Mucosa of descending colon (tissue), 3 donors: Measurements from ENCODE around the gene OR2M3. TPM values are rescaled to one million over a fixed set of nuclear protein-coding genes. Genes with fewer than 3 reads are reported as not detected.

ENCODE experiments used
- total RNA-seq, 3 donors: library from RNA; stranded (reverse); fragmentation: NEBNext Ultra II Directional in 2 of 3; extraction: Animal tissue kit (Norgen Biotek cat#: 25700) in 2 of 3; gene quantifications; one replicate each; pipeline versions ENCODE4 v1.2.1 to v1.2.4, GENCODE V29; 2021 to 2023
- donor health status: DM: no; HTN: no; CAD: no; lungs with moderate emphysema.
- donor health status: DM: no; HTN: no; CAD: no.
- donor health status: DM: no; HTN: yes; CAD: no.

OR2M3 gene
- total RNA-seq, 3 donors from 2014 or later = not detected

Other genes with a start within 250 kb of the OR2M3 start
- gene OR2L8, start 248.4 kb upstream of the OR2M3 start, total RNA-seq = not detected
- not detected for gene OR2AK2, start 232.0 kb upstream of the OR2M3 start, total RNA-seq
- not detected for gene OR2L5, start 183.6 kb upstream of the OR2M3 start, total RNA-seq
- gene OR2L2, start 167.2 kb upstream of the OR2M3 start, total RNA-seq = under 1 TPM; 0.07 to 0.19 (median 0.09) TPM
- gene OR2L3, start 150.4 kb upstream of the OR2M3 start, total RNA-seq = not detected
- gene OR2L13, start 102.1 kb upstream of the OR2M3 start, total RNA-seq = under 1 TPM in 1 of 3 donors, not detected in 2; 0.19 TPM
- gene OR2M5, start 52.1 kb upstream of the OR2M3 start, total RNA-seq = not detected
- gene OR2M2, start 22.4 kb upstream of the OR2M3 start, total RNA-seq = not detected
- gene OR2M4, start 34.2 kb downstream of the OR2M3 start, total RNA-seq = not detected
- gene OR2T33, start 80.7 kb downstream of the OR2M3 start, total RNA-seq = not detected
- gene OR2T12, start 106.2 kb downstream of the OR2M3 start, total RNA-seq = not detected
- gene OR2M7, start 127.3 kb downstream of the OR2M3 start, total RNA-seq = not detected
- not detected for gene OR14C36, start 151.5 kb downstream of the OR2M3 start, total RNA-seq
- not detected for gene OR2T4, start 164.4 kb downstream of the OR2M3 start, total RNA-seq
- not detected for gene OR2T6, start 178.5 kb downstream of the OR2M3 start, total RNA-seq
- not detected for gene OR2T1, start 205.8 kb downstream of the OR2M3 start, total RNA-seq
- not detected for gene OR2T2, start 248.4 kb downstream of the OR2M3 start, total RNA-seq